SKM-1 (cell line): ENCODE measurements around the gene CHST15.
"Not testable (repeated sequence)": the region's sequence is repeated elsewhere in the genome, so short reads cannot be mapped to it uniquely, and the experiment has no call there.

Experiments
- DNase-seq: peaks from one replicate; lab custom pipeline; 2025; ENCODE audit not compliant: unreplicated experiment; lab: John Stamatoyannopoulos, UW

Gene CHST15

DNA sequence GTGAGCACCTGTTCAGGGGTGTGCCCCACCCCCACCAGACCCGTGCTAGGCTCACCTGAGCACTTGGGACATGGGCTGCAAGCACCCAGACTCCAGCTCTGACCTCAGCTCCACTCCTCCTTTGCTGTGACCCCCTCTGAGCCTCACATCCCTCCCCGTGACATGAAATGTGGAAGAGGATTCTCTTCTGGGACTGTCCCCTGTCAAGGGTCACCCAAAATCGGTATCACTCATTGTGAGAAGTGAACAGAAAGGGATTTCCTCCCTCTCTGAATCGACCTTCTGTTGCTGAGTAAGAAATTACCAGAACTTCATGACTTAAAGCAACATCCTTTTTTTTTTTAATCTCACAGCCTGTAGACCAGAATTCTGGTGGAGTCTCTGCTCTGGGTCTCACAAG, 6.2 kb upstream of the CHST15 start:
- no peak for DNase-seq

DNA sequence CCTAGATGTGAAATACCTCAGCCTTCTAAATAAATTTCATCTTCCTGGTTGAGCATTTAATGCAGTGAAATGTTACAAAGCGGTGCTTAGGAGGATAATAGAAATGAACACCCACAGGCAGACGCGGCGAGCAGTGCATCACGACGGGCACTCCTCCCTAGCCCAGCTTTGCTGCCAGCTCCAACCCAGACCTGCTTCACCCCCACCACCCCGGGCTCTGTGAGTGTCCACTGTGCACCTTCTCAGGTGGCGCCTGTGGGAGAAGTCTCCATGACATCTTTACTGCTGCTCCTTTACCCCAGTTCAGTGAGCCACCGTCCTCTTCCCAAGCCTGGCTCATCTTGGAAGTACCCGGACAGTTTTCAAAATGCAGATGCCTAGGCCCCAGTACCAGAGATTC, 5.2 kb upstream of the CHST15 start:
- no peak for DNase-seq

DNA sequence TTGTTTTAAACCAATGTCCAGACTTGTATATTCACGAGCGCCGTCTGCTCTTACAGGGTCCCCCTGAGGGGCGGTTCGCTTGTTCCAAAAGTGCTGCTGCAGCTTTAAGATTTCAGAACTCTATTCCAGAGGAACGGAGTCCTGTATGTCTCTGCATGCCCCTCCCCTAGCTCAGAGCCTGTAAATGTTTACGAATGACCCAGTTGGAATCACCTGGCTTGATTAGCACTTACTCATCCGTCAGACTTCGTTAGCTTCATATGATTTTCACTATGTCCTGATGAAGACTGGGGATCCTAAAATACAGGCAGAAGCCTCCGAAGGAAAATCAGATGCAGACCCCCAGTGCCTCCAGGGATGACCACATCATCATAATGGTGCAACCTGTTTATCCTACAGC, 4.5 kb upstream of the CHST15 start:
- DNase-seq, result no peak

DNA sequence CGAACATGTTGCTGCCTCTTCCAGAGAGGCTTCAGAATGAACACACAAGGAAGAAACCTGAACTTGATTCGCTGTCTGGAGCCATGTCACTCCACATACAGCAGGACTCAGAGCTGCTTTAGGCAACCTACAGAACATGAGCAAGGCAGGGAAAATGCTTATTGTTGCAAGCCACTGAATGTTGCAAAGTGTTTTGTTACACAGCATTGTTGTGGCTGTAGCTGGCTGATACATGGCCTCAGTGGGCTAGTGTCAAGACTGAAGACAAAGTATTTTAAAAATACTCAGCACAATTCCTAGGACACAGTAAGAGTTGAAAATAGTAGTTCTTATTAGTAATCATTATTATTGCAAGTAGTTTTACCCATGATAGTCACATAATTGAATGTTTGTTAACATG, 3.1 kb upstream of the CHST15 start:
- DNase-seq, result no peak

DNA sequence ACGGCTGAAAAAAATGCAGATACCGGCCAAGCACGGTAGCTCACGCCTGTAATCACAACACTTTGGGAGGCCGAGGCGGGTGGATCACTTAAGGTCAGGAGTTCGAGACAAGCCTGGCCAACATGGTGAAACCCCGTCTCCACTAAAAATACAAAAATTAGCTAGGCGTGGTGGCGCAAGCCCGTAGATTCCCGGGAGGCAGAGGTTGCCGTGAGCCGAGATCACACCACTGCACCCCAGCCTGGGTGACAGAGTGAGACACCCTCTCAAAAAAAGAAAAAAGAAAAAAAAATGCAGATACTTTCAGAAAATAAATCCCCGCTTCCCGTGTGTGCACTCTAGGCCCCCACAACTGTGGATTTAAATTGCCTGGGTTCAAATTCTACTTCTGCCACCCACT, 2.4 kb upstream of the CHST15 start:
- not testable (repeated sequence) for DNase-seq

DNA sequence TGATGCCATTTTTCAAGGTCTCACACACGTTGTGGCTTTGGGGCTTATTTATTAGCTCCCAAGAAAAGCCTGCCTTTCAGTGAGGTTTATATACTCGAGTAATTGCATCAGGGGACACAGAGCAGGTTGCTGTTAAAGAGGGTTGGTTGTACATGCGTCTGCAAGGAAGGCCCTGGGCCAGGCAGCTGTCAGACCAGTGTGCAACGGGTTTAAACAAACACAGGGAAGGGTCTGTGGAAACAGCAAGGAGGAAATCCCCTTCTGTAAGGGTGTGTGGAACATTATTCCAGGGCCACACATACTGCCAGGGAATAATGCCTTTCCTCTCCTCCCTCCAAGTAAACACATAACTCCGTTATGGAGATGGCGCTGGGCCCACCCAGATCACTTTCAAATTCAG, 1.7 kb upstream of the CHST15 start:
- DNase-seq, result no peak

DNA sequence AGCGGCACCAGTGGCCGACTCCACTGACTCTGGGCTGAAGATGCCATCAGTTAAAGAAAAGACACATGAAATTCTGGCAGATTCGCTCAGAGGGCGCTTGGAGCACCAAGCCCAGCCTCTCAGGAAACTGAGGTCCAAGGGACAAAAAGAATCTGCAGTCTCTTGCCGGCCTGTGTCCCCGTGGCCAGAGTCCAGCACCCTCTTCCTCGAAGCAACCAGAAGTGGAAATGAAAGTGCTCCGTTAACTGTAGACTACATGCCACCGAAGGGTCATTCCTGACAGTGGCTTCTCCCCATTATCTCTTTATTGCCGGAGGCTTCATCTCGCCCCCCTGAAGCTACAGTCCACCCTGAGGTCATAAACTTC, 1.0 kb upstream of the CHST15 start:
- DNase-seq, result no peak

DNA sequence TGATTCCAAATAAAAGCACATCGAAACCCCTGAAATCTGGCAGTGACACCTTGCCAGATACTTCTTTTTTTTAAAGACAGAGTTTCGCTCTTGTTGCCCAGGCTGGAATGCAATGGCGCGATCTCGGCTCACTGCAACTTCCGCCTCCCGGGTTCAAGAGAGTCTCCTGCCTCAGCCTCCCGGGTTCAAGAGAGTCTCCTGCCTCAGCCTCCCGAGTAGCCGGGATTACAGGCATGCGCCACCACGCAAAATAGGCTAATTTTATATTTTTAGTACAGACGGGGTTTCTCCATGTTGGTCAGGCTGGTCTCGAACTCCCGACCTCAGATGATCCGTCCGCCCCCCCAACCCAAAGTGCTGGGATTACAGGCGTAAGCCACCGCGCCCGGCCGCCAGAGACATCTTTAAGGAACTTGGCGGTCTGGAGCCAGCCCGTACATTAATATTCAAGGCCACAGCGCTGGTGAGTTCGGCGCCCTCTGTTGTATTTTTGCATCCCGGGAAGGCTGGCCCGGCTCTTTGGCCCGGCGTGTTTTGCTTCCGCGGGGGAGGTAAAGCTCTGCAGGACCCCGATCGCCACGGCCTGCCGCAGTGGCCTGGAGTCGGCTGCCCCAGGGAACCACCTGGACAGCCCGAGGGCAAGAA, 498 bp upstream of the CHST15 start:
- DNase-seq, result not testable (repeated sequence)

DNA sequence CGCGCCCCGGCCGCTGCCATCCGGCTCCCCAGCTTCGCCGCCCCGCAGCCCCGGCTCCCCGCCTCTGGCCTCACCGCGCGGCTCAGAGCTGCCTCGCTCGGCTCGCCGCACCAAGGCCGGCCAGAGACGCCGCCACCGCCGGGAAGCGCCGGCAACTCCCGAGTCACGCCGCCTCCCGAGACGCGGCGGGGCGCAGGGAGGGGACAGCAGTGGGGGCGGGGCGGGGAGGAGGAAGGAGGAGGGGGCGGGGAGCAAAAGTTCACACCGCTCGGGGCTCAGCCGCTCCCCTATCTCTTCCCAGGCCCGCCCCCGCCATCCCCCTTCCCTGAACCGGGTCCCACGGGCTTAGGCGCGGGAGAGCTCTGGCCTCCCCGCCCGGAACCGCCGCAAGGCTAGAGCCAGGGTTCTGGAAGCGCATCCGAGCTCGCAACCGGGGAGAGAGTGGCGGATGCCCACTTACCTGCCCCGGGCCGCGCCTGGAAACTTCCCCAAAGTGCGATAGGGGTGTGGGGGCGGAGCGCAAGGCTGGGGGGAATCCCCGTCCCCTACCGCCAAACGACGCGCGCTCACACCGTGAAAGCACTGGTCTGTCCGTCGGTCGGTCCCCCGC, 1.0 kb downstream of the CHST15 start:
- no peak for DNase-seq

DNA sequence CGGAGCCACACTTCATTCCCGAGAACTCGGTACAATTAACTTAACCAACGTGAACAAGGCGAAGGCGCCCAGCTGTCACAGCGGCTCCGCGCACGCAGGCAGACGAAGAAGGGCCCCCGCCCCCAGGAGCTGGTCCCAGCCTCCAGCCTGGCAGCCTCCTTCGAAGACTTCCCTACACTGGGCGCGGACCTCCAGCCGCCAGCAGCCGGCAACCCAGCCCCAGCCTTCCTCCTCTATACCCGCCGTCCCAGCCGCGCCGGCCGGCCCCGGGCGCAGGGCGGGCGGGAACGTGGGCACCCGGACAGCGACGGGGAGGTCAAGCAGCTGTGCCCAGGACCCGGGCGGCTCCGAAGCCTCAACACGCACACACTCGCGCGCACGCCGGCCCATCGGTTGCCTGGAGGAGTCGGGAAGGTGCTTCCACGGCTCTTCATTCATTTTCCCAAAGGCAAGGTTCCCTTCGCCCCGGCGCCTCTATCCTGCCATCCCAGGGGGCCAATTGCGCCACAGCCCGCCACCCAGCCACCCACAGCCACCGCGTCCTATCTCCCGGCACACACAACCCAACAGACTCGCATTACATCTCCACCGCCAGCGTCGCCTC, 1.6 kb downstream of the CHST15 start:
- no peak for DNase-seq

DNA sequence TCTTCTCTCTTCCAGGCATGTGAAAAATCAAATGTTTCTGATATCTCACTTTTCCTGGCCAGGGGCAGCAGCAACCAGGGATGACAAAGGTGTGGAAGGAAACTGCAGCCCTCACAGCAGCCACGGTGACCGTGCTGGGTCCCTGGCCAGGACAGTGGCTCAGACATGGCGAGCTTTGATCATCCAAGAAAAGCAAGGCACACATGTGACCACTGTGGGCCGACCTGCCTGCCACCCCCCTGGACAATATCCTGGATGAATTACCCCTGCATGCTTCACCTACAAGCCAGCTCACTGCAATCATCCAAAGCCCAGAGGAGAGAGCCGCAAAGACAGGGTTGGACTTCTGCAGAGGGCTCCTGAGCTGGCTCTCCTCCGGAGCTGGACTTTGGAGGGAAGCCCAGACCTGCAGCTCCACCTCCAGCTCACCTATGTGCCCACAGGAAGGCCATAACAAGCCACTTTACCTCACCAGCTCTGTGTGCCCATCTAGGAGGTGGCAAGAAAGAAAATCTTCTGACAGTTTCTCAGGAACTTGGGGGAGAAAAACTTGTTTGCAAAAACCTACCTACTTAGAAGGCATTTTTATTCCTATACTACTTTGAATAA, 2.7 kb downstream of the CHST15 start:
- DNase-seq, result no peak

DNA sequence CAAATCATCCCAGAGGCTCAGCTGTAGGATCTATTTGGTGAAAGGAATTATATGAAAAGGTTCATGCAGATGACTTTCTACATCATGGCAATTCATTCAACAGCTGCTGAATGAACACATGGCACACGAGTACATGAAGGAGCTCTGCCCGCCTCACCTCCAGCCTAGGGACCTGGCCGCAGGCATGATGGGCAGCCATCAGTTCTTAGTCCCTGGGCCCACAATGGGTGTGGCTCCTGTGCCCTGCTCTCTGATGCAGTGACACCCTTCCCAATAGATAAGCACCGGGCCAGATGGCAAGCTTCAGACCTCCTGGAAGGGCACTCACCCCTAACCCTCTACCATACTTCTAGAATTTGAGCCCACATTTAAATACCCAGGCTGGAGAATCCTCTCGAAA, 3.5 kb downstream of the CHST15 start:
- DNase-seq, result no peak

DNA sequence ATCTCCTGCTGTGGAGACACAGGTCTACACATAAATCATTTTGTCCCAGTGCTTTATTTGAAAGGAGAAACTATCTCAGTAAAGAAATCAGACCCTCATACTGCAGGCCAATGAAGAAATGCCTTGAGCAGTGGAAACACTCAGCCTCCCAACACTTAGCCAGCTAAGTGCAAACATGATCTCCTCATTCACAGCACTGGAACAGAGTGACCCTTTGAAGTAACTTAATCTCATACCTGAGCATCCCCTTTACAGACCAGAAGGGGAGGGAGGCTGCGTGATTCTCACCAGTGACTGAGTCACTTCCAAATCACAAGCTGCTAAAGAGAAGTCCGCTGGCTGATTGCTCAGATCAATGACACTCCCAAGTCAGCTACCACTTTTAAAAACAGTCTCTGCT, 4.5 kb downstream of the CHST15 start:
- DNase-seq, result no peak

DNA sequence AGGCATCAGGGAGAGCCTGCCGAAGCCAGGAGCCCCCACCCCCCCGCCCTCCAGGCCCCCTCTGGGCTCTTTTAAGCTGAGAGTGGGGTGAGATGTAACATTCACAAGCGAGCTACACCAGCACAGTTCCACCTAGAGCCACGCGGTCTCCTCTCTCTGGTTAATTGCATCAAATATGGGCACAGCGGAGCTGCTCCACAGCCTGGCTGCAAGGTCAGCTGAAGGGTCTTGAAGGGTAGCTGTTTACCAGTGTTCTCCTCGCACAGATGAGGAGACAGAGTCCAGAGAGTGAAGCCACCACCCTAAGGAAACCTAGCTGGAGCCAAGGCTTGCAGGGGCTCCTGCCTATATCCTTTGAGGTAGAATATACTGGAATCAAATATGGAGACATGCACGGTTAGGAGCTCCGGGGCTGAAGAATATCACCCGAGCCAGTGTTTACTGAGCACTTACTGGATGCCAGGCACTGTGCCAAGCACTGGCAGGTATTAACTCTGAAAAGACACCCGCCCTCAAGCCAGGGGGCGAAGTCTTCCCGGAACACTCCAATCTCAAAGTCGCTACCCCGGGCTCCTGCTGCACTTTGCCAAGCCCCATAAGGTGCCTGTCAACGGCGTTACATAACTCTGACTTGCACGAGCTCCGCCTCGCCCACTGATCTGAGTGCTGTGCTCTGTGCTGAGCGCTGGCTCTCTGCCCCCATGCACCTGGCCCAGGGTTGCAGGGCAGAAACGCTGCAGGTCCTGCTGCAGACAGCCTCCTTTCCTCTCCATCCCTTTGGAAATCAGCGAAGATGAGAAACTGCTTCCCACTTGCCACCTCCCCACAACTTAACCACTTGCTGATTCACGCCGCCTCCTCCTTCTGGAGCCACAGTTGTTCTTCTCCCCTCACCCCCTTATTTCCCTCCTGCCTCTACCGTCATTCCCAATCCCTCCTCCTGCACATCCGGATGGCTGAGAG, 5.4 kb downstream of the CHST15 start:
- DNase-seq, result no peak

DNA sequence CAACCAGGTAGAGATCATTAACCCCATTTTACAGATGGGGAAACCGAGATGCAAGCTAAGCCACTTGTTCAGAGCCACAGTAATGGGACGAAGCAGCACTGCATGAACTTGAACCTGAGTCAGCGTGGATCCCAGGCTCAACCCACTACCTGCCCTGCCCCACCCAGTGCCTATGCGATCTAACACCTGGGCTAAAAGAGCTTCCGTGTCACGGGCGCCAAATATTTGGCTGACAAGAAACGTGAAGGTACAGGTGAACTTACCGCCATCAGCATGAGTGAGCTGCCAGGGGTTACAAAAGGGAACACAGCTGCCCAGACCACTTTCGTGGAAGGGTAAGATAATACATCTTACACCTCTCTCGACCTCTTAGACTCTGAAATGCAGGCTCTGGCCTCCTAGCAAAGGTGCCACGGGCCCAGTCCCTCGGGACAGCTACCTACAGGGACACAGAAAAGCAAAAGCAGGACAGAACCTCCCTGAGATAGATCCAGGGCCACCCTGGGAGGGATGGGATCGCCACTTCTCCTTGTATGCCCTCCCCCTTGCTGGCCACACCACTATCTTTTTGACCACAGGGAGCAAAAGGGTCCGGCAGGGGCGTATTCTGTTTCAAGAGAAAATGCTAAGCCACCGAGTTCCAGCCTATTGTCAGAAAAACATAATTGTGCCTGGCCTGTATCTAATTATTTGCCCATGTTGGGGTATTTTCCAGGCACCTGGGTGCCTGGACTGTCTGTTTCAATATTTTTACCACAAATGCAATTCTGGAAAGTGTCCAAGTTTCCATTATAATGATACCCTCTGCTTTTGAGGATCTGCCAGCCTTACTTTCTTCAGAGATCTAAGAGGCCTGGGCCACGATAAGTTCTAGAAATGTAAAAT, 6.4 kb downstream of the CHST15 start:
- no peak for DNase-seq

DNA sequence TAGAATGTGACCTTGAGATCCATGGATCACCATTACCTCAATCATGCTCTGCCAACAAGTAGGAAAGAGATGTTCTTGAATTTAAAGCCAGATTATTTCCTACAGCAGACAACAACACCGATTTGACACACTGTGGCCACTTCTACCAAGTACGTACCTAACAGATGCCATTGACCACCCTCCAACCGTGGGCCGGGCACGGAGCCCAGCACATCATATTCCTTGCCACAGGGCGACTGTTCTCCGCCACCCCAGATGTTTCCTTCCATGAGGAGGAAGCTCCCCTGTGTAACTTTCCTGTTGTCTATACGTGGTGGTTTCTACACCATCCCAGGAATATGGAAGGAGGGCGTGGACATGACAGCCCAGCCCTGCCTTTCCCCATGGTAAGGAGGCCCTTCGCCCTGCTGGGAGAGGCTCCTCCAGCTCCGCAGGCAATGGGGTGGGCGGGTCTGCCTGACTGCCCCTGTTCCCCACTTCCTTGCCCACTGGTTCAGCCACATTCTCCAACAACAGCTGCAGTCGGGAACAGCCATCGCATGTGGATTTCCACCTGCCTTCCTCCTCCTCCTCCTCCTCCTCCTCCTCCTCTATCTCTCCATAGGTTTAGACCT, 7.2 kb downstream of the CHST15 start:
- DNase-seq, result no peak

DNA sequence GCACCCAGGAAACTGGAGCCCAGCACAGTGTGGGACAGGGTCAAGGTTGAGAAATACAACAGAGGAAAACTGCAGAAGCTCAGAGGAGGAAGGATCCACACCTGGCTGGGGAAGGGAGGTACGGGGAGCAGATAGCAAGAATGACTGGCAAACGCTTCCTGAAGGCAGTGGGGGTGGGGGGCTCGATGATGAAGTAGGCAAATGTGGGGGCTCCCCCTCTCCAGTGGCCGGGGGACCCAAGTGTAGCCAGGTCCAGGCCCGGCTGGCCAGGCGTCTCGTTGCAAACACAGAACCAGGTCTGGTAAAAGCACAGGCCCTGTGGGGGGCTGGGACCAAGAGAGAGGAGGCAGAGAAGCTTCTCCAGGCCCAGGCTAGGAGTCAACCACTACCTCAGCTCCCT, 7.7 kb downstream of the CHST15 start:
- DNase-seq, result no peak

DNA sequence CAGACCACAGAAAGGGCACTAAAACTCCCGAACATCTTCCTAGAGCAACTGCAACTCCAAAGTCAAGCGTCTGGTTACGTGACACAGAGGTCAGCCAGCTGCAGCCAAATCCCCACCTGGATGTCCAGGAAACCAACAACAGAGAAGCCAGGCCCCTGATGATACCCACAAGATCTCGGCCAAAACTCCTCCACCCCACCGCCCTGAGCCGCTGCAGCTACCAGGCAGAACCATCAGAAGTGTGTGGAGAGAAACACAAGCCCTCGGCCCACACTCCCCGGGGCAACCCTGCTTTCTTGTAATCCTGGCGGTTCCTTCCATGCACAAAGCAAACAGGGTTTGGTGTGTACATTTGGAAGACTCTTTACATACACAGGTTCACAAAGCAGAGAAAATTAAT, 8.7 kb downstream of the CHST15 start:
- no peak for DNase-seq

DNA sequence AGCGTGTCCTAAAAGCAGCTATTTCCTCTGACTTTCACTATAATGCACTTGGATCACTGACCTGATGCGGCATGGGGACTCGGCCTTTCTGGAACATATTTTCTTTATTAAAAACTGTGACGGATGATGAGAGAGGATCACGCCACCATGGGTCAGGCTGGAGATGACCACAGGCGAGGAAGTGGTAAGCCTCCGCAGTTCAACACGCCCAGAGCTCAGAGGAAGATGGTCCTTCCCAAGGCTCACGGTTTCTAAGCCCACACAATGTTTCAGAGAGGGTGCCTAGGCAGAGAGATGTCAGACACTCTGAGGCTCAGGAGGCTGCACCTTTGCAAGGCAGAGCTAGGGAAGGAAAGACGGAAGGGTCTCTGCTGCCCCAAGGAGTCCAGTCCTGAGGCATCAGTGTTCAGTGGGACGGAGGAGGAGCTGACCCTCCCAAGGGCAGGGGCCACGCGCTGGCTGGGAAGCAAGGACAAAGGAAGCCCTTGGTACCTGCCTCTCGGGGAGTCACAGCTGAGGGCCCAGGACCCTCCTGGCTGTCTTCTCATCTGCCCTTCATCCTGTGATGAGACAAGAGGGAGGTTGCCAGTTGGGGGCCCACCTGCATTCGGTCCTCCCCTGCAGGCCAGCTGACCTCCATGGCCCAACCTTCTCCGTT, 9.5 kb downstream of the CHST15 start:
- no peak for DNase-seq
